HG02642 (cell line): ENCODE measurements around the gene GGA1.
"Not testable (repeated sequence)": the region's sequence is repeated elsewhere in the genome, so short reads cannot be mapped to it uniquely, and the experiment has no call there.

Source experiments
- ATAC-seq: cut with Tn5 transposase; IDR thresholded peaks from one replicate; pipeline ENCODE4 v1.9.1; 2021; ENCODE audit warnings: mild to moderate bottlenecking; ENCODE audit not compliant: unreplicated experiment, poor library complexity

GGA1 gene

DNA sequence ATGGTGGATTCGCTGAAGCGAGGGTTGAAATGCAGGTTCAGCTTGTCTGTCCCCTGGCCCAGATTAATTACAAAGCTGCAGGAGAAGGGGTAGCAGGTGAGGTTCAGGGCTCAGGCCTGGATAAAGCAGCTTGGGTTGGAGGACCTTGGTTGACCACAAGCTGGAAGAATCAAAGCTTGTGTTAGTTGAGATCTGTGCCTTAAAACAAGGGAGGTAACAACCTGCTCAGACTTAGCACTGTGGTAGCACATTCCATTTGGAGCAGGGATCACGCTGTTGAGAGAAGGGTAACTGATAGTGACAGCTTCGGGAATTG, 38.0 kb upstream of the GGA1 start:
- ATAC-seq = no peak

DNA sequence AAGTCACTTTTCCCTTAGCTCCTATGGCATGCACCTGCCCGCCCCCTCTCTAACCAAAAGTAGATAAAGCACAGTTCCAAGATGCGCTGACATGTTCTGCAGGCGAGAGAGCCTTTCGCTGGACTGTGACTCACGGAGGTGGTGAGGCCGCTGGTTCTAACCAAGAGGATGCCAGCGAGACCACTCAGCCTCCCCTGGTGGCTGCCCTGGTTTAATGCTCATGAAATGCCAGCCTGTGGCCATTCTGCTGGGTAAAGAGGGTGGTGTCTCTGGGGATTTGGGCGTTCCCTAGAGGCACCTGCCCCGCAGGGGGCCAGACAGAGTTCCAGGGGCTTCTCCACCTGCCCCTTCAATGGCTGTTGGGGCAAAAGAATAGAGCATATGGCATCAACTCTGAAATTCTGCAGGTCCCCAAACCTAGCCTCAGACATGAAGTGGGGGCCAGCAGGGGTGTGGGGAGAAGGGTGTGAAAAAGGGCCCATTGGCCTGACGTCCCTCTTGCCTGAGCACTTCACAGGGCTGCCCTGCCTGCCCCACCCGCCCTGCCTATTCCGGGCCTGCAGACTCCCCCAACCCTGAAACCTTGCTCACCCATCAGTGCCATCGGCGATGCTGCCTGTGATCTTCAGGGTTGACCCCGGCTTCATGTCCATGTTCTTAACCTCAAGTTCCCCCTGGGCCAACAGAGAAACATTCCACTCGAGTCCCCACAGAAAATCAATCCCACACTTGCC, 37.2 kb upstream of the GGA1 start:
- ATAC-seq = no peak

DNA sequence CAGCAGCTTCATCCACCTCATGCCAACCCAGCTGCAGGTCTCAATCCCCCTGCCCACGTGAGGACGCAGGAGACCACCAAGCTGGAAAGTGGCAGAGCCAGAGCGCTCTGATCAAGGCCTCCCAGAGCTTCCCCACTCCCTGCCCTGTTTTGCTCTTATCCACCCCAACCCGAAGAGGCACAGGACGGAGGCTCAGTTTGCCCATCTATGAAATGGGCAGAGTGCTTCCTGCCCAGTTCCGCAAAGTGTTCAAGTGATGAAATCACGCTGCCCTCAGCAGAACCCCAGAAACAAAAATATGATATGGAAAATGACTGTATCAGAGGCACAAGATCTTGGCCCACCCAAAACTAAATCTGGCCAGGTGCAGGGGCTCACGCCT, 36.7 kb upstream of the GGA1 start:
- no peak for ATAC-seq

DNA sequence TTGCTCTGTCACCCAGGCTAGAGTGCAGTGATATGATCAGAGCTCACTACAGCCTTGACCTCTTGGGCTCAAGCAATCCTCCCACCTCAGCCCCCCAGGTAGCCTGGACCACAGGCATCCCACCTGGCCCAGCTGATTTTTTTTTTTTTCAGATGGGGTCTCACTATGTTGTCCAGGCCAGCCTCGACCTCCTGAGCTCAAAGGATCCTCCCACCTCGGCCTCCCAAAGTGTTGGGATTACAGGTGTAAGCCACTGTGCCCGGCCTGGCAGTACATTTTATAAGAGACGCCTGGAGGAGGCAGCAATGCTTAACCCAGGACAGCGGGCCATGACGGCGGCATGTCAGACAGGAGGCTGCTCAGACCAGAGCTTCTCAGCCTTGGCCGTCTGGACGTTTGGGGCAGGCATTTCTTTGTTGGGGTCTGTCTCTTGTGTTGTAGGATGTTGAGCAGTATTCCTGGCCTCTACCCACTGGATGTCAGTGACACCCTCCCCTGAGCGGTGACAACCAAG, 33.1 kb upstream of the GGA1 start:
- ATAC-seq = no peak

DNA sequence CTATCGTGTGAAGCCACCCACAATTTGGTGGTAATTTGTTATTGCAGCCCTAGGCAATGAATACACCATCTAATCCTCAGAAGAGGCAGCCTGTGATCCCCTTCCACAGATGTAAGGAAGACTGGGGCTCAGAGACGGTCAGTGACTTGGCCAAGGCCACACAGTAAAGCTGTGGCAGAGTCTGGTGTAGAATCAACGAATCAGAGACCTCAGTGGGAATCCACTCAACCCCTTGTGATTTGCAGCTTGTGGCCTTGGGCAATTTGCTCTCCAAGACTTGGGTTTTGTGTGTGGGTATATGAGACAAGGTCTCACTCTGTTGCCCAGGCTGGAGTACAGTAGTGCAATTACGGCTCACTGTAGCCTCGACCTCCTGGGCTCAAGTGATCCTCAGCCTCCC, 30.6 kb upstream of the GGA1 start:
- no peak for ATAC-seq

DNA sequence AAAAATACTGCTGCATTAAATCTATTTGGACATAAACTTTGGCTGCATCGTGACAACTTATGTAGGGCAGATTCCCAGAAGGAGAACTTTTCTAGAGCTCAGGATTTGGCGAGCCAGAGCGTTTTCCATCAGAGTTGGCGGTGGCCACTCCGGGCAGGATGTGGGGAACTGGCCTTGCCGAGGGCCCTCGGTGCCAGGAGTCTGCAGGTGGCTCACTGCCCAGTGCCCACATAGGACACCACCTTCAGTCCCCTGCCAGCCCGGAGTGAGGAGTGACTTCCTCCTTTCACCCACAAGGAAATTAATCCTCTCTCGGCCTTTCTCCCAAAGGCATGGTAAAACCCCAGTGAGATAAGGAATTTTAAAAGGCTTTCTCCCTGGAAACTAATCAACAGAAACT, 27.1 kb upstream of the GGA1 start:
- no peak for ATAC-seq

DNA sequence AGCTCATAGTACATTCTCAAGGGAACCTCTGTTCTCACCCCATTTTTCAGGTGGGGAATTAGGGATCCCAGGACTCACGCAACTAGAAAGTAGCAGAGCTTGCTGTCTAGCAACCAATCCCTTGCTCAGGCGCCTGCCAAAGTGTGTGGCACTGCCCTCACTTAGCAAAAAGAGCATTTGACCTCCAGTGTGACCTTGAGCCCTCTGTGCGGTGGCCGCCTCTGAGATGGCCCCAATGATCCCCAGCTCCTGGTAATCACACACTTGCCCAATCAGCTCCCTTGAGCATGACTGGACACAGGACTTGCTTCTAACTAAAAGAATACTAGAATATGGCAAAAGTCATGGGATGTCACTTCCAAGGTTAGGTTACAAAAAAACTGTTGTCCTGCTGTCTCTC, 26.1 kb upstream of the GGA1 start:
- ATAC-seq = no peak

DNA sequence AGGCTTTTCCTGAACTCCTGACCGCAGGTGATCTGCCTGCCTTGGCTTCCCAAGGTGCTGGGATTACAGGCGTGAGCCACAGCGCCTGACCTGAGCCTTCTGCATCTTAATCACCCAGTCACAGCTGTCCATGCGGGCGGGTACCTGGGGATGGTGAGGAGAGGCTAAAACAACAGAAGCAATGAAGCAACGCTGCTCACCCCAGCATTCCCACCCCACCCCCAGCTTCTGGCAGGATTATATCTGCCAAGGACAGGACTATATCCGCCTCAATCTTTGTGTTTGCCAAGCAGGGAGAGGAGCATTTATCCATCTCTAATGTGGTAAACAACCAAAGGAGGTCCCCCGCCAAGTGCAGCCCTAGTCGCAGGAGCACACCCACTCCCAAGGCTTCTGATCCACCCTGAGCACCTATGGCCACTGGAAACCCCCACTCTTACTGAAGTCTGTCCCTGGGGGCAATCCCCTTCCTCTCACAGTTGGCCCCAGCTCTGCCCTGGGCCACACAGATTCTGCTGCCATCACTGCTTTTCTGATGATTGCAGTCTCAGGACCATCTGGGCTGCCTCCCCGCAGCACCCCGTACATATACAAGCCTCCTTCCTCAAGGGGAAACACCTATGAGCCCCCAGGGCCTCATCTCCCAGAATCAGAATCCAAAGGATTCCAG, 20.0 kb upstream of the GGA1 start:
- no peak for ATAC-seq

DNA sequence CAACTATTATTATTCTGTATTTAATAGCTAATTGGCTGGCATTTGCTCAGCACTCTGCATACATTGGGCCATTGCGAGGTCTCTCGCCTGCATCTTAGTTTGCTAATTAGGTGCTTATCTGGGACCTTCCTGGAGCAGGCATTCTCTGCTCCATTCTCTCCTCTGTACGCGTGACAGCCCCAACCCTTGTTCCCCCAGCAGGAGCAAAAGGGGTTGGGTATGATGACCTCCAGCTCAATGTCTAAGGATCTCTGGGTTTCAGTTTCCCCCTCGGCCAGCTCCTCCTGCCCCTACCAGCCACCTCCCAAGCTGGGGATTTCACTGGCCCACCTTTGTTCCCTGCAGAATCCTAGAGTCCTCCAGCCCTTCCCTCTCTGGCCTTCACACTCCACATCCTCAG, 19.0 kb upstream of the GGA1 start:
- no peak for ATAC-seq

DNA sequence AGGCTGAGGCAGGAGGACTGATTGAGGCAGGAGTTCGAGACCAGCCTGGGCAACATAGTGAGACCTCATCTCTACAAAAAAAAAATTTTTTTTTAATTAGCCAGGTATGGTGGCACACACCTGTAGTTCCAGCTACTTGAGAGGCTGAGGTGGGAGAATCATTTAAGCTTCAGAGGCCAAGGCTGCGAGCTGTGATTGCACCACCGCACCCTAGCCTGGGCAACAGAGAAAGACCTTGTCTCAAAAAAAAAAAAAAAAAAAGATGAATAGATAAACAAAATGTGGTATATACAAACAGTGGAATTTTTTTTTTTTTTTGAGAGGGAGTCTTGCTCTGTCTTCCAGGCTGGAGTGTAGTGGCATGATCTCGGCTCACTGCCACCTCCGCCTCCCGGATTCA, 17.6 kb upstream of the GGA1 start:
- not testable (repeated sequence) for ATAC-seq

DNA sequence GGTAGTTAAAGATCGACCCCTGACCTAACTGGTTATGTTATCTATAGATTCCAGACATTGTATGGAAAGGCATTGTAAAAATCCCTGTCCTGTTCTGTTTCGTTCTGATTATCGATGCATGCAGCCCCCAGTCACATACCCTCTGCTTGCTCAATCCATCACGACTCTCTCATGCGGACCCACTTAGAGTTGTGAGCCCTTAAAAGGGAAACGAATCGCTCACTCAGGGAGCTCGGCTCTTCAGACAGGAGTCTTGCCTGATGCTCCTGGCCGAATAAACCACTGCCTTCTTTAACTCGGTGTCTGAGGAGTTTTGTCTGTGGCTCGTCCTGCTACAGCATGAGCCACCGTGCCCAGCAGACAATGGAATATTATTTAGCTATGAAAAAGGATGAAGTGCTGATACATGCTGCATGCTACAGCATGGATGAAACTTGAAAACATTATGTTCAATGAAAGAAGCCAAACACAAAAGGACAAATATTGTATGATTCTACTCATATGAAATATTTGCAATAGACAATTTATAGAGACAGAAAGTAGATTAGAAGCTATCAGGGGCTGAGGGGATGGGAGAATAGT, 16.7 kb upstream of the GGA1 start:
- ATAC-seq = no peak

DNA sequence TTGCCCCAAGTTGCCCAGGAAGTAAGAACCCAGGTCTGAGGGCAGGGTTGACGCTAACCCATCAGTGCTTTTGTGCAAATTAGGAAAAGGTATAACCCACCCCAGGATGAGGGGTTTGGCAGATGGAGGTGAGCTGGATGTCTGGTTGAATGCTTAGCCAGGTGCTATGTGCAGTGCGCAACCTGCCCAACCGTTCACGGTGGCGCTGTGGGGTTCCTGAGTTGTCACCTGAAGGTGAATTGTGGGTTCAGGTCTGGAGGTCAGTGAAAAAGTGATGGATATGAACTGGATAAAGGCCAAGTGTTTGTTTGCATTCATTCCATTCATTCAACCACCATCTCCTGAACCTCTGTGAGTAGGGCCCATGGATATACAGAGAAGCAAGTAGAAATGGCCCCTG, 14.4 kb upstream of the GGA1 start:
- no peak for ATAC-seq

DNA sequence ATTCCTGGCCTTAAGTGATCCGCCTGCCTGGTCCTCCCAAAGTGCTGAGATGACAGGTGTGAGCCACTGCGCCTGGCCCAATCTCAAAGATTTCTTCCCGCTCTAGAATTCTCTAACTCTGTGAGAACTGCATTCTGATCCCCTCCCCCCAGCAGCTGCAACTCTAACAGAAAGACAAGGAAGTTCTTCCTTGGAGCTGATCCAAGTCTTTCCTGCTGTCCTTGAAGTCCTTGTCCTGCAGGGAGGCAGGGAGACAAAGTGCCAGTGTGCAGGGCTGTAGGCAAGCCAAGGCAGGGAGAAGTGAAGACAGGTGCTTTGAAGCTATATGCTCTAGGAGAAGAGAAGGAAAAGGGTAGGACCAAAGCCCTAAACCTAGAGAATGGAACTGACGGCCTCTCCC, 9.5 kb upstream of the GGA1 start:
- no peak for ATAC-seq

DNA sequence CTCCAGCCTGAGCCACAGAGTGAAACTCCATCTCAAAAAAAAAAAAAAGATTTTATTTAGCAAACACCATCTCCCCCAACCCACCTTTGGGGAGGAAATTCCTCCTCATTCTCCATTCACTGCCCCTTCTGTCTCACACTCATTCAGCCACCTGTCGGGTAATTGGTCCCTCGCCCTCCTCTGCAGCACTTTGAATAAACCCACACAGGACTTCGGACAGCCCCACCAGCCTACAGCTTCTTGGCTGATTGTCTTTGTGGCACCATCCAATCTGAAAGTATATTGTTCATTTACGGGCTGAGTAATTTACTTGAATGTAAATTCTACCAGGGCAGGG, 7.5 kb upstream of the GGA1 start:
- no peak for ATAC-seq

DNA sequence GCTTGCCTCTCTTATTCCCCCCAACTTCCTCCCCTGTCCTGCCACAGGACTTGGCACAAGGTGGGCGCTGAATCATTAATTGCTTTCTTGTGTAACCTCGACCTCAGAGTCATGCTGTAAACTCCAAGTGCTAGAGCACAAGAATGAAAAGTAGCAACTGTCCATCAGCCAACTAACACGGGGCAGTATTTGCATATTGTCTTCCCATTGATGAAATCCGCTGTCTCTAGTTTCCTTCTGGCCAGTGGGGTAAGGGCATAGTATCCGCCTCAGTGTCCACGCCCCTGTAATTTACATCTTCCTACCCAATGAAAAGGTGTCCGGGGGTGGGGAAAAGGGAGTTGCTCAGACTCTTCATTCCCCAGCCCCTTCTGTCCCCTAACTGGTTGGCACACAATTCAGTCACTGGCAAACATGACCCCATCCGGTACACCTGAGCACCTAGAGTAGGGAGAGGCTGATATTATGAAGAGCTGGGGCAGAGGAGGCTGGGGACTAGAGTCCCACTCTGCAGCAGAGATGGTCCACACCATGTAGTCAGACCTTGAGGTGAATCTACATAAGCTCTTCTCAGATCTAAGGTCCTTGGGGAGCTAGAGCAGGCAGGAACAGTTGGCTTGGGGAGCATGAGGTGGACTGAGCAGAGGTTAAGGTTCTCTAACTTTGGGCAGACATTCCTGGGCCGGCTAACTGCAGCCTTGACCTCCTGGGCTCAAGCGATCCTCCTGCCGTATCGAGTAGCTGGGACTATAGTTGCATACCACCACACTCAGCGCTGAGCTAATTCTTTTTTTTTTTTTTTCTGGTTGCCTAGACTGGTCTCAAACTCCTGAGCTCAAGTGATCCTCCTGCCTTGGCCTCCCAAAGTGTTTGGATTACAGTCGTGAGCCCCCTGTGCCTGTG, 6.8 kb upstream of the GGA1 start:
- no peak for ATAC-seq

DNA sequence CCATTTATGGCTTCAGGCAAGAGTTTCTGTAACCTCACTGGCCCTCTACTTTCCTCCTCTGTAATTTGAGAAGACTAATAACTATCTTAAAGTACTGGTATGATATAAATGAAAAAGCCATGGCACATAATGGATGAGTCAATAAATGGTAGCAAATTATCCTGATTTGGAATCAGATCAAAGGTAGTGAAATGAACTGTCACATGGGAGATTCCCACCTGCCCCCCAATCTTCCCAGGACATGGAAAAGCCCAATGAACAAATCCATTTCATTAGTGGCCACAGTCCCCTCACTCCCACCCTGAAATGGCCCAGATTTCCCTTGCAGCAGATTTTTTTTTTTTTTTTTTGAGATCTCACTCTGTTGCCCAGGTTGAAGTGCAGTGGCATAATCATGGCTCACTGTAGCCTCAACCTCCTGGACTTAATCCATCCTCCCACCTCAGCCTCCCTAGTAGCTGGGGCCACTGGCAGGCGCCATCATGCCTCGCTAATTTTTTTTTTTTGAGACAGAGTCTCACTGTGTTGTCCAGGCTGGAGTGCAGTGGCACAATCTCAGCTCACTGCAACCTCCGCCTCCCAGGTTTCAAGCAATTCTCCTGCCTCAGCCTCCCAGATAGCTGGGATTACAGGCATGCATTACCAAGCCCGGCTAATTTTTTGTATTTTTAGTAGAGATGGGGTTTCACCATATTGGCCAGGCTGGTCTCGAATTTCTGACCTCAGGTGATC, 5.9 kb upstream of the GGA1 start:
- ATAC-seq = not testable (repeated sequence)

DNA sequence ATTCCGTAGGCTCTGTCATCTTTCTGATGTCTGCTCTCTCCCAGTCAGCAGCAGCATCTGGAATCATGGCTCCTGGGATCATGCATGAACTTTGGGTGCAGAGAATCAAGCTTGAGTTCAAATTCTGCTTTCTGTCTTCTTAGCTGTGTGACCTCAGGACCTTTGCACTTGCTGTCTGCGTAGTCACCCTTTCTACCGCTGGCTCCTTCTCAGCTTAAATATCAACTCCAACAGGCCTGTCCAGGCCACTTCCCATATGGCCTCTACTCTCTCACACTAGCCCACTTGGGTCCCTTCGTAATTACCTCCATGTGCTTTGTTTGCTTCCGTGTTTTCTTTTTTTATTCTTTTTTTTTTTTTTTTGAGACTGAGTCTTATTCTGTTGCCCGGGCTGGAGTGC, 4.6 kb upstream of the GGA1 start:
- no peak for ATAC-seq

DNA sequence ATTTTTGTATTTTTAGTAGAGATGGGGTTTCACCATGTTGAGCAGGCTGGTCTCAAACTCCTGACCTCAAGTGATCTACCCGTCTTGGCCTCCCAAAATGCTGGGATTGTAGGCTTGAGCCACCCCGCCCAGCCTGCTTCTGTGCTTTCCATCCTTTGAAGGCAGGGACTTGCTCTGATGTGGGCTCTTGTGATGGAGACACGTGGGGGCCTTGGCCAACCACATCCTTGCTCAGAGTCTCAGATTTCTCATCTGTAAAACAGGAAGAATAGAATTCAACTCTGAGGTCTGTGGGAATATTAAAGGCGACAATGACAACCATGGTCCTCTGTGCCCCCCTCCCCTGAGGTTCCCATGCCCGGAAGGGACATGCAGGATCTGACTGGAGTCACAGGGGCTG, 3.8 kb upstream of the GGA1 start:
- ATAC-seq = no peak

DNA sequence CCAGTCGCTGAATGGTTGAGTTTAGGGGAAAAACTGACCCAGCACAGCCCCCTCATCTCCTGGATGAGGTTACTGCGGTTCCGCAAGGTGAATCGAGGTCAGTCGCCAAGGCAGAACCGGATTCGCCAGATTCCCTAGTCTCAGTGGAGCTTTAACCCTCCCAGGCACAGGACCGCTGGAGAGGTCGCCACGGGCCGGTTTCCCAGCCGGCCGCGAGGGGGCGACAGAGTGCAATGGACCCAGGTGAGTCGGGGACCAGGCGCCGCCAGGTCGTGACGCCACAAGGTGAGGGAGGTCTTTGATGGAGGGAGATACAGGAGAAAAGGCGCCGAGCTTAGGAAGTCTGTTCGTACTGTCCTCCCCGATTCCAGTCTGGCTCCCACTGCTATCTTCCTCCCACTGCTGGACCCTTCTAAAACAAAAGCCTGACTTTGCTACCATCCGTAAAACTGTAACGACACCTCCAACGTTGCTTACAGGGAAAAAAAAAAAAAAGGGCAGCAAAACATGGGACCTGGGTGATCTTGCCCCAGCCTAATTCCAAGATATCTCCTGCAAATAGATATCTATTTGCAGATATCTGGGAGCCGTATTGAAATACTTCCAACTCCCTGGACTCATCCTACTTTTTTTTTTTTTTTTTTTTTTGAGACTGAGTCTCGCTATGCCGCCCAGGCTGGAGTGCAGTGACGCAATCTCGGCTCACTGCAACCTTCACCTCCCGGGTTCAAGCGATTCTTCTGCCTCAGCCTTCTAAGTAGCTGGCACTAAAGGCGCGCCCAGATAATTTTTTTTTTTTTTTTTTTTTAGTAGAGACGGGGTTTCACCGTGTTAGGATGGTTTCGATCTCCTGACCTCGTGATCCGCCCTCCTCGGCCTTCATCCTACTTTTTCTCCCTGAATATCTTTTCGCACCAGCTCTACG, 1.4 kb upstream of the GGA1 start:
- ATAC-seq = peak; percentile 22
